ENCODE results near the gene ITLN1.
A peak's percentile ranks its signal among the peaks of the same experiment; 100 is the strongest.

The ITLN1 gene

DNA sequence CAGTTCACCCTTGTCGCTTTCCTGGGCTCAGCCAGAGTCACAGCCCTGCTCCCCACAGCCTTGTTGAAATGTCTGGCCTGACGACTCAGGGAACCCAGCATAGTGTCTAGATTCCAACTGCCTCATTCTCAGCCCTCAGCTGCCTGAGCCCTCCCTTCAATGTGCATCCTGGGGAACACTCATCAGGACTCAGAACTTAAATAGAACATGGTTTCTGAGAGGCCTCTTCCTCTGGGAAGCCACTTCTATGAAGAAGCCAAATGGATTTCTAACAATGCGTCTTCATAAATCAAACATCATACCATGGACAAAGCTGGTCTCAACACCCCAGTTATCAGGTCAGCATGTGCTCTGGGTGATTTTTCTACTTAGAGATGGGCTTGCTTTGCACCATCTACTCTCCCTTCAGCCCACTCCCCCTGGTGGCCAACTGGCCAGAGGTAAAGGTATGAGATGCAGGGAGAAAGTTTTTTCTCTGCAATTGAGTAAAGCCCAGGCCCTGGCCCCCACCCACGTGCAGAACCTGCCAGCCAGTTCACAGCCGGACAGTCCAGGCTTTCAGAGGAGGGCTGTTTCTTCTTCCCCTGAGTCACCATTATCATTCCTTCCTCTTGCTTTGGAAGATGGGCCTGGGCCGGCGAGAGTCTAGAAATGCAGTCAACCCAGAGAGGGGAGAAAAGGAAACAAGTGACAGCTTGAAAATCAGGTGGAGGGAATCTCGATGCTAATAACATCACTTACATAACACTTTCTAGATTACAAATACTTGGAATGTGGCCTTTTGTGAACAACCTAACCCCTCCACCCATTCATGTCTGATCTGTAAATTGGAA is 54.4 kb downstream of the ITLN1 start:
- no peak overlapping the region for H3K4me3 ChIP-seq (ENCODE audit: low read depth, low read length)
- TF ChIP-seq, protein P1, sequence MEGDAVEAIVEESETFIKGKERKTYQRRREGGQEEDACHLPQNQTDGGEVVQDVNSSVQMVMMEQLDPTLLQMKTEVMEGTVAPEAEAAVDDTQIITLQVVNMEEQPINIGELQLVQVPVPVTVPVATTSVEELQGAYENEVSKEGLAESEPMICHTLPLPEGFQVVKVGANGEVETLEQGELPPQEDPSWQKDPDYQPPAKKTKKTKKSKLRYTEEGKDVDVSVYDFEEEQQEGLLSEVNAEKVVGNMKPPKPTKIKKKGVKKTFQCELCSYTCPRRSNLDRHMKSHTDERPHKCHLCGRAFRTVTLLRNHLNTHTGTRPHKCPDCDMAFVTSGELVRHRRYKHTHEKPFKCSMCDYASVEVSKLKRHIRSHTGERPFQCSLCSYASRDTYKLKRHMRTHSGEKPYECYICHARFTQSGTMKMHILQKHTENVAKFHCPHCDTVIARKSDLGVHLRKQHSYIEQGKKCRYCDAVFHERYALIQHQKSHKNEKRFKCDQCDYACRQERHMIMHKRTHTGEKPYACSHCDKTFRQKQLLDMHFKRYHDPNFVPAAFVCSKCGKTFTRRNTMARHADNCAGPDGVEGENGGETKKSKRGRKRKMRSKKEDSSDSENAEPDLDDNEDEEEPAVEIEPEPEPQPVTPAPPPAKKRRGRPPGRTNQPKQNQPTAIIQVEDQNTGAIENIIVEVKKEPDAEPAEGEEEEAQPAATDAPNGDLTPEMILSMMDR (IDR thresholded peaks at IDR 0.05; ENCODE audit: low read depth, low read length) = peak; percentile 56

DNA sequence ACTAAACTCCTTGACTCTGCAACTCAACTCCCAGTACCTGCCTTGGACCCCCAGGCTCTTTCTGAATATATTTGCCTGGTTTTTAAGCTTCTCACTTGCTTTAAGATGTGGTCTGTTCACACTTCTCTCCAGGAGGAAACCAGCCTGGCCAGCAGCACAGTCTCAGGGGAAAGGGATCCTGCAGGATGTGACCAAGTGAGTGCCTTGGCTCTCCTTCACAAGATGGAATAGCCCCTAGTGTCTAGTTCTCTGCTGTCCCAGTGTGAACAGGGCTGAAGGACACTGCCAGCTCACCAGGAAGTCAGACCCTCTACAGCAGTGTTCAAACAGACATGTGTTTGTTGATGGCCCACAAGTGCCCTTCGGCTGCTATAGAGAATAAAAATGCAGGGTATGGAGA is 55.2 kb downstream of the ITLN1 start:
- H3K4me3 ChIP-seq (ENCODE audit: low read depth, low read length) = no peak overlapping the region
- TF ChIP-seq, protein P1 (IDR thresholded peaks at IDR 0.05; ENCODE audit: low read depth, low read length) = no peak

DNA sequence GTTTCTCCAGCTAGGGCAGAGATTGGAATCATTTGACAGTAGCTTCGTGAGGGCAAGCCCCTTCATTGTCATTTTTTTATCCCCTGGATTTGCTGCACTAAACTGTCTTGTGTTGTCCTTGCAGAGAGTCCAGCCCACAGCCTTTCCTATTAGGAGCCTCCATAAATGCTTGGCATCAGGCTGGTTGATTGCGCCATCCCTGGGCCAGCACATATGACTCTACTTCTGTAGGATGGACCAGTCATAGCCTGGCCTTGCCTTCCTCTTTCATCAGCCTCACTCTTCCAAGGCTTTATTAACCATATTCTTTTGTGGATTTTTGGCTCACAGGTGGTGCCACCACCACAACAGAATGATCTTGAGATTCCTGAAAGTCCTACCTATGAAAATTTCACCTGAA is 57.6 kb downstream of the ITLN1 start:
- H3K4me3 ChIP-seq (ENCODE audit: low read depth, low read length) = no peak overlapping the region

DNA sequence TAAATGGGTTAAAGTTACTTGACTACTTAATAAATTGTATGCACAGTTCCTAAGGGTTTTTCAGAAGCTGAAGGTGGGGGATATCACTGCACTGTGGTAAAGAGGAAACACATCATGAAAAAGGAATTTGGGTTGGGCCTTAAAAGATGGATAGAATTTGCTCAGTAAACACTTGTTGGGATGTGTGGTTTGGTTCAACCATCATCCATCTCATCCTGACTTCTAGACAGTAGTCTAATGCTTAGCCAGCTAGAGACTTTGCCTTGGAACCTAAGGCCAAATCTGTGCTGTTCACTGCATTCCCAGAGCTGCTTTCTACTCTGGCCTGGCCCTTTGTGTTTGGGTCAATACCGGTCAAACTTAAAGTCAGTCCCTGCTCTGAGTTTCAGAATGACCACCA is 58.4 kb downstream of the ITLN1 start:
- TF ChIP-seq, protein P1 (IDR thresholded peaks at IDR 0.05; ENCODE audit: low read depth, low read length) = no peak
- H3K4me3 ChIP-seq (ENCODE audit: low read depth, low read length) = no peak overlapping the region

More for the DNA sequence above, 57.6 kb downstream of the ITLN1 start:
- TF ChIP-seq, protein P1 (IDR thresholded peaks at IDR 0.05; ENCODE audit: low read depth, low read length) = no peak

Measured in WI38 (cell line).